Spleen (tissue), 11 donors: ENCODE results near the gene NRXN3. TPM values are rescaled to one million over a fixed set of nuclear protein-coding genes. Genes with fewer than 3 reads are reported as not detected.

Experiments
- DNase-seq: peaks from one replicate; pipeline ENCODE4 v3.0.0-alpha.2; 2020
- H3K27ac ChIP-seq, 8 donors: fragments of 200-600 bp; sonication (generic) in 7 of 8; 1 replicate in 4 of 8; 2 replicates in 4 of 8; pipeline versions ENCODE4 v1.5.0 to v1.8.0; 2016 to 2021; ENCODE audit warnings: inconsistent platforms in 4 of 8, mild to moderate bottlenecking in 4 of 8, moderate library complexity in 1 of 8
- H3K27me3 ChIP-seq, 7 donors: fragments of 200-600 bp; sonication (generic) in 6 of 7; replicated peaks in 1 of 7; 1 replicate in 4 of 7; 2 replicates in 3 of 7; pipeline versions ENCODE4 v1.5.0 to v1.8.0; 2016 to 2021; ENCODE audit warnings: inconsistent platforms in 3 of 7, mild to moderate bottlenecking in 1 of 7
- H3K36me3 ChIP-seq, 6 donors: fragments of 200-600 bp; sonication (generic) in 5 of 6; 1 replicate in 4 of 6; 2 replicates in 2 of 6; pipeline versions ENCODE4 v1.5.0 to v1.8.0; 2016 to 2021; ENCODE audit warnings: inconsistent platforms in 2 of 6
- H3K4me1 ChIP-seq, 6 donors: fragments of 200-600 bp; sonication (generic) in 5 of 6; 1 replicate in 3 of 6; 2 replicates in 3 of 6; pipeline versions ENCODE4 v1.5.0 to v1.8.0; 2016 to 2021; ENCODE audit warnings: inconsistent platforms in 3 of 6
- H3K4me3 ChIP-seq, 8 donors: fragments of 200-600 bp; sonication (generic) in 7 of 8; 1 replicate in 4 of 8; 2 replicates in 4 of 8; pipeline versions ENCODE4 v1.5.0 to v1.8.0; 2016 to 2021; ENCODE audit warnings: inconsistent platforms in 4 of 8, mild to moderate bottlenecking in 4 of 8, moderate library complexity in 2 of 8
- H3K9me3 ChIP-seq, 8 donors: fragments of 200-600 bp; sonication (generic) in 7 of 8; 1 replicate in 4 of 8; 2 replicates in 4 of 8; pipeline versions ENCODE4 v1.5.0 to v1.8.0; 2016 to 2021; ENCODE audit warnings: inconsistent platforms in 4 of 8
- CTCF ChIP-seq, 11 experiments: fragments of 200-600 bp in 7 of 11; fragments of 450-650 bp in 4 of 11; sonication (generic) in 4 of 11; IDR thresholded peaks in 8 of 11; conservative IDR thresholded peaks in 3 of 11; 1 replicate in 7 of 11; 2 replicates in 4 of 11; pipeline versions ENCODE4 v1.4.0 to v1.8.0; 2016 to 2021; ENCODE audit warnings: antibody characterized with exemption in 11 of 11, inconsistent platforms in 4 of 11, mild to moderate bottlenecking in 1 of 11
- POLR2A ChIP-seq, 3 donors: fragments of 450-650 bp; IDR thresholded peaks; one replicate each; pipeline ENCODE4 v1.5.1; 2017; ENCODE audit warnings: antibody characterized with exemption in 3 of 3, mild to moderate bottlenecking in 1 of 3
- POLR2AphosphoS5 ChIP-seq, 3 donors: sonication (generic); formaldehyde crosslinking; IDR thresholded peaks; one replicate each; pipeline ENCODE4 v1.5.1; 2017; ENCODE audit warnings: antibody characterized with exemption in 3 of 3
- WGBS, 5 donors: extraction: QIAGEN DNeasy Blood & Tissue Kit in 3 of 5; methylation state at CpG; one replicate each; pipeline versions ENCODE4 v1.1.5 to v1.1.7; 2013 to 2018; 5-methylcytosine and 5-hydroxymethylcytosine counted together
- intact Hi-C: fragments of 100-400 bp; cut with DNase I; formaldehyde crosslinking; loops from one replicate; pipeline ENCODE4 v1.15.0; 2023; ENCODE audit warnings: low total_unique reads
- polyA plus RNA-seq, 3 donors: library from polyadenylated mRNA; stranded (reverse); fragments of 200-250 nt; gene quantifications; one replicate each; pipeline ENCODE4 v1.2.1, GENCODE V29; 2013
- total RNA-seq, 7 donors: library from RNA; depleted of rRNA in 3 of 7; stranded (reverse); fragments of >200 nt in 3 of 7; fragmentation: NEBNext Ultra II Directional in 4 of 7; extraction: Animal tissue kit (Norgen Biotek cat#: 25700) in 4 of 7; gene quantifications; one replicate each; pipeline versions ENCODE4 v1.1.0 to v1.2.1, GENCODE V29; 2016 to 2021
- donor health status: healthy with polysubstance abuse.
- donor health status: DM: no; HTN: no; CAD: no; lungs with moderate emphysema.
- donor health status: DM: no; HTN: no; CAD: no.
- donor health status: Bipolar disorder and iron deficiency.
- donor health status: healthy.
- donor health status: DM: no; HTN: no; CAD: no.
- donor health status: DM: yes; HTN: yes; CAD: no.

Gene NRXN3
- total and polyA plus RNA-seq, 10 donors: 0.21 to 11.5 (median 1.6) TPM

- DNase-seq: no peak
- intact Hi-C loops: no loop called here
- H3K27me3 ChIP-seq: no peaks in the 10 kb centered on the region
- no peaks in the 10 kb centered on the region for H3K9me3 ChIP-seq
- H3K36me3 ChIP-seq: no peaks in the 10 kb centered on the region
- WGBS, 5 donors: 65 to 76% (median 71%) methylated on average over 2 of the region's 2 CpGs
- no peak overlapping the region for H3K4me3 ChIP-seq
- no peaks in the 10 kb centered on the region for H3K4me1 ChIP-seq
- no peak for TF ChIP-seq POLR2A (IDR thresholded peaks at IDR 0.05)
- TF ChIP-seq POLR2AphosphoS5 (IDR thresholded peaks at IDR 0.05): no peak
- no peak for TF ChIP-seq CTCF (IDR thresholded peaks at IDR 0.05 in 8 of 11, conservative IDR thresholded peaks at IDR 0.05 in 3 of 11)
- no peak overlapping the region for H3K27ac ChIP-seq
Observed at GRCh38 chr14:79256380-79256779, 1086.2 kb downstream of the NRXN3 start.

- Histone ChIP-seq H3K27me3 (no peaks in the 10 kb centered on the region), H3K9me3 (no peaks in the 10 kb centered on the region), H3K36me3 (no peaks in the 10 kb centered on the region), H3K4me1 (no peaks in the 10 kb centered on the region), H3K4me3 (no peak overlapping the region), H3K27ac (no peak overlapping the region)
- no peak for DNase-seq
- 84 to 94% (median 85%) methylated on average over 3 of the region's 3 CpGs for WGBS, 5 donors
- intact Hi-C loops: no loop called here
- TF ChIP-seq POLR2A (IDR thresholded peaks at IDR 0.05): no peak
- no peak for TF ChIP-seq CTCF (IDR thresholded peaks at IDR 0.05 in 8 of 11, conservative IDR thresholded peaks at IDR 0.05 in 3 of 11)
- no peak for TF ChIP-seq POLR2AphosphoS5 (IDR thresholded peaks at IDR 0.05)
Observed at GRCh38 chr14:79260406-79260805, 1090.2 kb downstream of the NRXN3 start.

- intact Hi-C loops: no loop called here
- Histone ChIP-seq H3K9me3 (no peaks in the 10 kb centered on the region), H3K27me3 (no peaks in the 10 kb centered on the region), H3K36me3 (no peaks in the 10 kb centered on the region), H3K27ac (no peak overlapping the region), H3K4me3 (no peak overlapping the region), H3K4me1 (no peaks in the 10 kb centered on the region)
- no peak for DNase-seq
- no peak for TF ChIP-seq POLR2AphosphoS5 (IDR thresholded peaks at IDR 0.05)
- WGBS, 5 donors: 77 to 85% (median 78%) methylated on average over 4 of the region's 4 CpGs
Observed at GRCh38 chr14:79265366-79265946, 1095.3 kb downstream of the NRXN3 start.

GRCh38 chr14:79270361-79270760 is 1100.2 kb downstream of the NRXN3 start:
- TF ChIP-seq POLR2A (IDR thresholded peaks at IDR 0.05) (no peak), CTCF (IDR thresholded peaks at IDR 0.05 in 8 of 11, conservative IDR thresholded peaks at IDR 0.05 in 3 of 11) (no peak)
- Histone ChIP-seq H3K9me3 (no peaks in the 10 kb centered on the region), H3K27me3 (no peaks in the 10 kb centered on the region), H3K4me1 (no peaks in the 10 kb centered on the region), H3K4me3 (no peak overlapping the region), H3K36me3 (no peaks in the 10 kb centered on the region), H3K27ac (no peak overlapping the region)
- DNase-seq: no peak
- intact Hi-C loops: no loop called here
- 86 to 93% (median 90%) methylated on average over 3 of the region's 3 CpGs for WGBS, 5 donors

GRCh38 chr14:79271122-79271521 is 1100.9 kb downstream of the NRXN3 start:
- no peak for TF ChIP-seq POLR2AphosphoS5 (IDR thresholded peaks at IDR 0.05)
- TF ChIP-seq POLR2A (IDR thresholded peaks at IDR 0.05): no peak
- TF ChIP-seq CTCF (IDR thresholded peaks at IDR 0.05 in 8 of 11, conservative IDR thresholded peaks at IDR 0.05 in 3 of 11): no peak
- Histone ChIP-seq H3K27me3 (no peaks in the 10 kb centered on the region), H3K4me3 (no peak overlapping the region), H3K9me3 (no peaks in the 10 kb centered on the region), H3K4me1 (no peaks in the 10 kb centered on the region), H3K27ac (no peak overlapping the region), H3K36me3 (no peaks in the 10 kb centered on the region)
- intact Hi-C loops: no loop called here
- DNase-seq: no peak
